GM18502 (cell line): ENCODE measurements around the gene HLCS.
A peak's percentile ranks its signal among the peaks of the same experiment; 100 is the strongest.

Source experiments
- ATAC-seq: cut with Tn5 transposase; IDR thresholded peaks from one replicate; pipeline ENCODE4 v1.9.1; 2021; ENCODE audit warnings: mild to moderate bottlenecking; ENCODE audit not compliant: unreplicated experiment, poor library complexity

HLCS gene

GRCh38 chr21:36756527-36756926, 209.9 kb downstream of the HLCS start:
- ATAC-seq = no peak

GRCh38 chr21:36754241-36754898, 212.1 kb downstream of the HLCS start:
- ATAC-seq = no peak

GRCh38 chr21:36753556-36753955, 212.9 kb downstream of the HLCS start:
- ATAC-seq = no peak

GRCh38 chr21:36751383-36751782, 215.1 kb downstream of the HLCS start:
- no peak for ATAC-seq

GRCh38 chr21:36750576-36750959, 215.9 kb downstream of the HLCS start:
- ATAC-seq = no peak

- ATAC-seq = no peak
Observed at GRCh38 chr21:36749935-36750575, 216.4 kb downstream of the HLCS start.

GRCh38 chr21:36747815-36748383, 218.6 kb downstream of the HLCS start:
- ATAC-seq = peak; percentile 40

- no peak for ATAC-seq
Observed at GRCh38 chr21:36747041-36747814, 219.2 kb downstream of the HLCS start.

GRCh38 chr21:36745459-36745858, 221.0 kb downstream of the HLCS start:
- ATAC-seq = no peak

GRCh38 chr21:36744560-36745231, 221.8 kb downstream of the HLCS start:
- ATAC-seq = no peak

- no peak for ATAC-seq
Observed at GRCh38 chr21:36744190-36744559, 222.3 kb downstream of the HLCS start.

GRCh38 chr21:36743446-36743845, 223.0 kb downstream of the HLCS start:
- no peak for ATAC-seq

GRCh38 chr21:36743008-36743407, 223.5 kb downstream of the HLCS start:
- ATAC-seq = no peak

GRCh38 chr21:36741506-36741905, 225.0 kb downstream of the HLCS start:
- ATAC-seq = no peak

GRCh38 chr21:36738489-36739126, 227.9 kb downstream of the HLCS start:
- no peak for ATAC-seq

GRCh38 chr21:36735724-36736320, 230.6 kb downstream of the HLCS start:
- no peak for ATAC-seq

- ATAC-seq = no peak
Observed at GRCh38 chr21:36735201-36735515, 231.3 kb downstream of the HLCS start.

GRCh38 chr21:36734367-36735200, 231.9 kb downstream of the HLCS start:
- ATAC-seq = no peak

GRCh38 chr21:36733857-36734256, 232.6 kb downstream of the HLCS start:
- ATAC-seq = no peak
